ENCODE measurements around the gene FHIT.
A peak's percentile ranks its signal among the peaks of the same experiment; 100 is the strongest.

FHIT gene

GRCh38 chr3:59873576-59874230, 1377.5 kb downstream of the FHIT start:
- DNase-seq (ENCODE audit: low read depth in 3 of 3, low spot score in 1 of 3) = no peak

GRCh38 chr3:59872128-59872527, 1379.1 kb downstream of the FHIT start:
- DNase-seq (ENCODE audit: low read depth in 3 of 3, low spot score in 1 of 3) = no peak

- DNase-seq (ENCODE audit: low read depth in 3 of 3, low spot score in 1 of 3) = no peak
Measured at GRCh38 chr3:59867185-59868002, 1383.9 kb downstream of the FHIT start.

- DNase-seq (ENCODE audit: low read depth in 3 of 3, low spot score in 1 of 3) = no peak
Measured at GRCh38 chr3:59866076-59866475, 1385.2 kb downstream of the FHIT start.

GRCh38 chr3:59865351-59865750, 1385.9 kb downstream of the FHIT start:
- DNase-seq (ENCODE audit: low read depth in 3 of 3, low spot score in 1 of 3) = no peak

- no peak for DNase-seq (ENCODE audit: low read depth in 3 of 3, low spot score in 1 of 3)
Measured at GRCh38 chr3:59862686-59863085, 1388.6 kb downstream of the FHIT start.

GRCh38 chr3:59857589-59858346, 1393.5 kb downstream of the FHIT start:
- DNase-seq (ENCODE audit: low read depth in 3 of 3, low spot score in 1 of 3) = peak; percentile 21 to 71 (median 45)

GRCh38 chr3:59856934-59857460, 1394.3 kb downstream of the FHIT start:
- no peak for DNase-seq (ENCODE audit: low read depth in 3 of 3, low spot score in 1 of 3)

GRCh38 chr3:59854061-59854709, 1397.1 kb downstream of the FHIT start:
- DNase-seq (ENCODE audit: low read depth in 3 of 3, low spot score in 1 of 3) = no peak

GRCh38 chr3:59850417-59850816, 1400.8 kb downstream of the FHIT start:
- no peak for DNase-seq (ENCODE audit: low read depth in 3 of 3, low spot score in 1 of 3)

- no peak for DNase-seq (ENCODE audit: low read depth in 3 of 3, low spot score in 1 of 3)
Measured at GRCh38 chr3:59845386-59845785, 1405.9 kb downstream of the FHIT start.

- DNase-seq (ENCODE audit: low read depth in 3 of 3, low spot score in 1 of 3) = no peak
Measured at GRCh38 chr3:59843821-59844220, 1407.4 kb downstream of the FHIT start.

GRCh38 chr3:59839810-59840515, 1411.3 kb downstream of the FHIT start:
- DNase-seq (ENCODE audit: low read depth in 3 of 3, low spot score in 1 of 3) = no peak

GRCh38 chr3:59839283-59839682, 1412.0 kb downstream of the FHIT start:
- no peak for DNase-seq (ENCODE audit: low read depth in 3 of 3, low spot score in 1 of 3)

- DNase-seq (ENCODE audit: low read depth in 3 of 3, low spot score in 1 of 3) = no peak
Measured at GRCh38 chr3:59836531-59836930, 1414.7 kb downstream of the FHIT start.

GRCh38 chr3:59832702-59833101, 1418.5 kb downstream of the FHIT start:
- DNase-seq (ENCODE audit: low read depth in 3 of 3, low spot score in 1 of 3) = no peak

- no peak for DNase-seq (ENCODE audit: low read depth in 3 of 3, low spot score in 1 of 3)
Measured at GRCh38 chr3:59832241-59832640, 1419.0 kb downstream of the FHIT start.

GRCh38 chr3:59831394-59831793, 1419.9 kb downstream of the FHIT start:
- no peak for DNase-seq (ENCODE audit: low read depth in 3 of 3, low spot score in 1 of 3)

GRCh38 chr3:59829527-59829926, 1421.7 kb downstream of the FHIT start:
- DNase-seq (ENCODE audit: low read depth in 3 of 3, low spot score in 1 of 3) = no peak

- DNase-seq (ENCODE audit: low read depth in 3 of 3, low spot score in 1 of 3) = no peak
Measured at GRCh38 chr3:59824876-59825275, 1426.4 kb downstream of the FHIT start.

GRCh38 chr3:59821274-59821673, 1430.0 kb downstream of the FHIT start:
- DNase-seq (ENCODE audit: low read depth in 3 of 3, low spot score in 1 of 3) = no peak
